GM21825 (cell line): ENCODE data around the gene FBXO42.
A peak's percentile ranks its signal among the peaks of the same experiment; 100 is the strongest.
"Not testable (repeated sequence)": the region's sequence is repeated elsewhere in the genome, so short reads cannot be mapped to it uniquely, and the experiment has no call there.

Experiments used
- ATAC-seq: cut with Tn5 transposase; IDR thresholded peaks from one replicate; pipeline ENCODE4 v1.9.1; 2021; ENCODE audit warnings: mild to moderate bottlenecking, moderate library complexity; ENCODE audit not compliant: unreplicated experiment

The FBXO42 gene

GRCh38 chr1:16372535-16373285 is 20.4 kb upstream of the FBXO42 start:
- no peak for ATAC-seq

DNA sequence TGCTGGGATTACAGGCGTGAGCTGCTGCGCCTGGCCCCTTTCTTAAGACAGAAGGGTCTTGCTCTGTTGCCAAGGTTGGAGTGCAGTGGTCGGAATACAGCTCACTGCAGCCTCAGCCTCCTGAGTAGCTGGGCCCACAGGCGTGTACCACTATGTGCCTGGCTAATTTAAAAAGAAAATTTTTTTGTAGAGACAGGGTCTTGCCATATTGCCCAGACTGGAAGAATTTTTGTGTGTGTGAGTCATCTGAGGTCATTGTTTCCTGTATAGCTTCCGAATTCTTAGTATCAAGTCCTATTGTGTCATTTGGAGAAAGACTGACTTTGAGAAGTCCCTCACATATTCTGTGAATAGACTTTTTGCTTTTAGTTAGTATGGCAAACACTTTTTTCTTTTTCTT is 19.4 kb upstream of the FBXO42 start:
- no peak for ATAC-seq

DNA sequence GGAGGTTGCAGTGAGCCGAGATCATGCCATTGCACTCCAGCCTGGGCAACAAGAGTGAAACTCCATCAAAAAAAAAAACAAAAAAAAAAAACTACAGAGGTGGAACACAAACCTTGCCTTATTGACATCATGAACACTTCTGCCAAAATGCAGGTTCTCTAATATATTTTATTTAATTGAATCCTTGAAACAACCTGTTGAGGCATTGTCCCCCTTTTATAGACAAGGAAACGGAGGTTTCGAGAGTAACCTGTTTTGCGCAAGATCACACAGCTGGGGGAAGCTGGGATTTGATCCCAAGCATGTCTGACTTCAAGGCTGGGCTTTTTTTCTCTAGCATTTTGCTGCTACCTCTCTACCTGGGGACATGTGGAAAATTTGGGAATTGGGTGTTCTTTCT is 17.5 kb upstream of the FBXO42 start:
- no peak for ATAC-seq

- no peak for ATAC-seq
Measured at GRCh38 chr1:16367968-16368890, 15.9 kb upstream of the FBXO42 start.

DNA sequence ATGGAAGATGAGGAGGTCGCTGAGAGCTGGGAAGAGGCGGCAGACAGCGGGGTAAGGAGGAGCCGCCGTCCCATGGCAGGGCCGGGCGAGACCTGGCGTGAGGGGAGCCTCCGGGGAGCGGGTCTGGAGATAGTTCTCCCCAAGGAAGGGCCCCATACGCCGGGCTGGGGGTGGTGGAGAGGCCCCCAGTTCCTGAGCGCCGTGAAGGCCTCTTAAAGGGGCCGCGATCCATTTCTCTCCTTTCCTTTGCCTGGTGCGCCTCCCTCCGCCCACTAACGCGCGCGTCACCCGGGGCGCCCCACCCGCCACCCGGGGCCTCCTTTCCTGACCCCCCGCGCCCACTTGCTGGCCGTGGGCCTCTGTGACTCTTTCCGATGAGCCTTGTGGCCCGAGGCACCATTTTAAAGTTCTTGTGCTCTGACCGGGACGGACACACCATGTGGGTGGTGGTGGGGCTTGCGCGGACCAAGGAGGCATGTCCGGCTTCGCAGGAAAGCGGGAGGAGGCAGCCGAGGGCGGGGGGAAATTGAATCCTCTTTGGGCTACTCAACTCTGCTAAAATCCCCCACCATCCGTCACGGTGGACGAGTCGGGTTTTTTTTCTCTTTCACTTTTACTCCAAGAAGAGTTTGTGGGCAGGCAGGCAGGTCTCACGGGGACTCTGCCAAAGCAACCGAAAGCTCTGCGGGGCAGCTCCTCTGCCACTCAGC is 15.1 kb upstream of the FBXO42 start:
- peak; percentile 48 for ATAC-seq

DNA sequence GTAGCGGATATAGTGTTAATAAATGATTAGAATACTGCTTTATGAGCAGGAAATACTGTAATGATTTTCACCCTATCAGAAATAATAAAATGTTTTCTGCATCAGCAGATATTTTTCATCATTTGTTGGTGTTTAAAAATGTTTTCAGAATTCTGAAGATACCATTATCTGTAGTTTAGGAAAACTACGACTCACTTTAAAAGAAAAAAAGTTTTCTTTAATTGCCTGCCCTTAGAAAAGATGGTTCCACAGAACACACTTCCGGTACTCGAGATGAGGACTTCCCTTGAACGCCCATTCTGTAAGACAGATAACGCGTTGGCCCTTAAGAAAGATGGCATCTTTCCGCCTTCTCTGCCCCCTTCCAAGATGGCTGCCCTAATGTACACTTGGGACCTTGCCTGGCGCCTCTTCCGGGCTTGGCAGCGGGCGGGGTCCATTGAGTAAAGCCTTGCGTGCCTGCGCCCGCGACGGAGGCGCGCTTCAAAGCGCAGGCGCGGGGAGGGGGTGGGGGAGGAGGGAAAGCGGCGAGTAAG is 14.5 kb upstream of the FBXO42 start, which contains the start of gene SZRD1:
Gene SZRD1 (plus strand): TSS at position 521 of the 536 bp plus-strand sequence. CDS start 16 bp downstream, outside the sequence.
- ATAC-seq: peak; percentile 81

DNA sequence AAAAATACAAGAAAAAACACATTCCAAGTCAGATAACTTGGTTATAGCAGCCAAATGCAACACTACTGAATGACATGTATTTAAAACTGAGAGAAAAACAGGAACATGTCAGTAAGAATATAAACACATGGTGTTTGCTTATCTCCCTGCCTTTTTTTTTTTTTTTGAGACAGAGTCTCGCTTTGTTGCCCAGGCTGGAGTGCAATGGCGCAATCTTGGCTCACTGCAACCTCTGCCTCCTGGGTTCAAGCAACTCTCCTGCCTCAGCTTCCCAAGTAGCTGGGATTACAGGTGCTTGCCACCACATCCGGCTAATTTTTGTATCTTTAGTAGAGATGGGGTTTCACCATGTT is 12.8 kb upstream of the FBXO42 start:
- ATAC-seq: not testable (repeated sequence)

DNA sequence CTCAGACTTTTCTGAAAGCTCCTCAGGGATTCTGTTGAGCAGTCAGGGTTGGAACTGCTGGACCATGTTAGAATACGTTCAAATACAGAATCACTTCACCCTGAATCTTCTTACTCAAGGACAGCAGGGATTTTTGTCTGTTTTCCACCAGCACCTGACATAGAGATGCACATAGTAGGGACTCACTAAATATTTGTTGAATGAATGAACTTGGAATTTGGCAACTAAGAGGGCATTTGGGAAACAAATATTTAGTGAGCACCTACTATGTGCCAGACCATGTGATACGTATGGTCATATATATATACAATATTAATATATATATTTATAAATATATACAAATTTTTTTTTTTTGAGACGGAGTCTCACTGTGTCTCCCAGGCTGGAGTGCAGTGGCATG is 4.6 kb upstream of the FBXO42 start:
- ATAC-seq: no peak

DNA sequence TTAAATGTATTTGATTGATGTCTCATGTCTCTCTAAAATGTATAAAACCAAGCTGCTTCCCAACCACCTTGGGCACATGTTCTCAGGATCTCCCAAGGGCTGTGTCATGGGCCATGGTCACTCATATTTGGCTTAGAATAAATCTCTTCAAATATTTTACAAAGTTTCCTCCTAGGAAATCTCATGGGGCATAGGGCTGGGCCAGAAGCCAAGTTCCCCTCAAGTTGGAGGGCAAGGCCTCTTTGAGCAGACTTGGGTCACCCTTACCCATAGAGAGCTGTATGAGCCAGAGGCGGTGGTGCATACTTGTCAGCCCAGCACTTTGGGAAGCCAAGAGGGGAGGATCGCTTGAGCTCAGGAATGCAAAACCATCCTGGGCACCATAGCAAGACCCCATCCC is 2.3 kb upstream of the FBXO42 start:
- no peak for ATAC-seq

GRCh38 chr1:16352842-16353535 is 709 bp upstream of the FBXO42 start:
- peak; percentile 2 for ATAC-seq

DNA sequence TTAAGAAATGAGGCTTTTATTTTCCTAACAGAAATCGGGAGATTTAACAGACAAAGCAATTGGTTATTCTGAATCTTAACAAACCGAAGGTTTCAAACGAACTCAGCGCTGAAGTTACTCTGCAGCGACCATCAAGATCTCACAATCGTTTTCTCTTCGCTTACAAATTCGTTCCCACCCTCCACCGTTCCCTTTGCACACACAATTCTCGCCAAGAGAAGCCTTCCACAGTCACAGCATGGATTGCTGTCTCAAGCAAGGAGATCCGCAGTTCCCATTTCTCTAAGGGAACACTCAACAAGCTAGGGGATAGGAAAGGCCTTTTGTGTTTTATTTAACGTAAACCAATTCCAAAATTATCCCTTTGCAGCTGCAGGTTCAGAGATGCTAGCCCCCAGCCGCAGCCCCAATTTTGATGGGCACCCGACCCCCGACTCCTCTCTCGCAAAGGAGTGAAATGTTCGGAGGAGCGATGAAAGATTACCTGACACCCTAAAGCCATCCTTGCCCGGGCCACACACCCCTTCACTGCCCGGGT is 755 bp downstream of the FBXO42 start:
- no peak for ATAC-seq

- no peak for ATAC-seq
Measured at GRCh38 chr1:16349847-16350406, 2.4 kb downstream of the FBXO42 start.

DNA sequence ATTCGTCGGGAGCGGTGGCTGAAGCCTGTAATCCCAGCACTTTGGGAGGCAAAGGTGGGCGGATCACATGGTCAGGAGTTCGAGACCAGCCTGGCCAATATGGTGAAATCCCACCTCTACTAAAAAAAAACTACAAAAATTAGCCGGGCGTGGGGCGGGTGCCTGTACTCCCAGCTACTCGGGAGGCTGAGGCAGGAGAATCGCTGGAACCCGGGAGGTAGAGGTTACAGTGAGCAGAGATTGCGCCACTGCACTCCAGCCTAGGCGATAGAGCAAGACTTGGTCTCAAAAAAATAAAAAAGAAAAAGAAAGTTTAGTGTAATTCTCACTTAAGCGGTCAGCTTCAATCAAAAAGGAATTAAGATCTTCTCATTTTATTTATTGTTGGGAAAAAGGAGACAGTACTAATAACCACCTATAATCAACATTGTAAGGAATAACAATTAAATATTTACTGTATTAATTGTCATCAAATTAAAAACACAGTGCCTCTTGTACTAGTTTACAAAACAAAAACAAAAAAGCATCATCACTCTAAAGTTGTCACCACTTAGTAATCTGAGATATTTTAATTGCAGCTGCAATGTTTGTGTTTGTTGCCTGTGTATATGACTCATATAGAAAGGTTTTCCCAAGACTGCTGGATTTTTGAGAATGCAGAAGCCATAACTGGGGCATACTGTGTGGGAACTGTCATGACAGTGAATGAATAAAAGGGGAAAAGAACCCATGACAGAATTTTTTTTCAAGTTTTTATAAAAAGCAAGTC is 3.7 kb downstream of the FBXO42 start:
- no peak for ATAC-seq

- ATAC-seq: not testable (repeated sequence)
Measured at GRCh38 chr1:16343276-16343675, 9.0 kb downstream of the FBXO42 start.

GRCh38 chr1:16342331-16343062 is 9.8 kb downstream of the FBXO42 start:
- no peak for ATAC-seq

GRCh38 chr1:16340673-16341072 is 11.6 kb downstream of the FBXO42 start:
- ATAC-seq: no peak

- ATAC-seq: no peak
Measured at GRCh38 chr1:16338961-16339360, 13.3 kb downstream of the FBXO42 start.

DNA sequence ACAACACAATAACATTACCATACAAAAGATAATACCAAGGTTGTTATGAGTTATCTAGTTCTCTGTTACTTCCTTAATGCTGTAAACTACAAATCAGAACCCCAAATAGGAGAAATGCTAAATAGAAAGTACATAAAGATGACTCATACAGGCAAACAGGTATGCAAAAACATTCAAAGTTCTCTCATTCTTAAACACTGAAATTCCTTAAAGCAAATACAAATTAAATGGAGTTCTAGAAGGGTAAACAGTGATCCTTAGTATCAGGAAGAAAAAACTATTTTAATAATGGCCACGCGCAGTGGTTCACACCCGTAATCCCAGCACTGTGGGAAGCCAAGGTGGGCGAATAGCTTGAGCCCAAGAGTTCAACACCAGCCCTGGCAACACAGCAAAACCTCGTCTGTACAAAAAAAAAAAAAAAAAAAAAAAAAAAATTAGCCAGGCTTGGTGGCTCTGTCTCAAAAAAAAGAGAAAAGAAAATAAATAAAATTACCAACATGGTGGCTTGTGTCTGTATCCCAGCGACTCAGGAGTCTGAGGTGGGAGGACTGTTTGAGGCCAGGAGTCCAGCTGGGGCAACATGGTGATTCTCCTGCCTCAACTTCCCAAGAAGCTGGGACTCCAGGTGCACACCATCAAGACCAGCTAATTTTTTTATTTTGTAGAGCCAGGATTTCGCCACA is 17.5 kb downstream of the FBXO42 start:
- no peak for ATAC-seq
